K562 (cell line): ENCODE results near the gene MAP2.

Experiments
- BRF2 ChIP-seq: IDR thresholded peaks from 3 replicates; pipeline ENCODE4 v1.6.1; 2011; ENCODE audit warnings: borderline replicate concordance, mild to moderate bottlenecking; ENCODE audit not compliant: insufficient read length, insufficient read depth
- CTCF ChIP-seq, 3 experiments: IDR thresholded peaks in 2 of 3; conservative IDR thresholded peaks in 1 of 3; 2 replicates each; pipeline ENCODE4 v1.5.1; 2011 to 2012; ENCODE audit warnings: low read length in 3 of 3, mild to moderate bottlenecking in 3 of 3, control low read depth in 2 of 3, improper control_type of control experiment in 1 of 3, inconsistent platforms in 1 of 3, low read depth in 1 of 3, mixed read lengths in 1 of 3, moderate library complexity in 1 of 3; ENCODE audit not compliant: insufficient read depth in 2 of 3
- LARP7 ChIP-seq: fragments of 450-650 bp; IDR thresholded peaks from 2 replicates; pipeline ENCODE4 v1.6.1; 2016
- MED1 ChIP-seq: sonication (generic); formaldehyde crosslinking; IDR thresholded peaks from 2 replicates; pipeline ENCODE4 v1.8.1; 2023; ENCODE audit warnings: missing genetic modification reagents, borderline replicate concordance
- NCOA2 ChIP-seq, 2 experiments: fragments of 450-650 bp; IDR thresholded peaks; 2 replicates each; pipeline ENCODE4 v1.6.1; 2018; ENCODE audit warnings: mild to moderate bottlenecking in 2 of 2, moderate library complexity in 1 of 2; ENCODE audit not compliant: partially characterized antibody in 2 of 2
- SMARCA4 ChIP-seq: fragments of 450-650 bp; IDR thresholded peaks from 2 replicates; pipeline ENCODE4 v1.6.1; 2016
- TRIM28 ChIP-seq: fragments of 450-650 bp; IDR thresholded peaks from 2 replicates; pipeline ENCODE4 v1.6.1; 2017
- ZHX1 ChIP-seq: fragments of 150-350 bp; conservative IDR thresholded peaks from 2 replicates; pipeline ENCODE4 v1.6.1; 2014; ENCODE audit warnings: low read length
- ZNF41 ChIP-seq: fragments of 250-450 bp; sonication (Bioruptor Pico); conservative IDR thresholded peaks from 2 replicates; pipeline ENCODE4 v1.4.0; 2020; ENCODE audit warnings: mild to moderate bottlenecking

GRCh38 chr2:209681201-209681735, 257.4 kb downstream of the MAP2 start:
- no peak for TF ChIP-seq BRF2
- no peak for TF ChIP-seq SMARCA4
- TF ChIP-seq CTCF (IDR thresholded peaks at IDR 0.05 in 2 of 3, conservative IDR thresholded peaks at IDR 0.05 in 1 of 3; ENCODE audit: insufficient read depth in 2 of 3, low read depth in 1 of 3, low read length in 3 of 3): no peak
- no peak for TF ChIP-seq TRIM28
- TF ChIP-seq ZNF41: no peak
- no peak for TF ChIP-seq LARP7
- TF ChIP-seq ZHX1: no peak
- no peak for TF ChIP-seq NCOA2 (IDR thresholded peaks at IDR 0.05; ENCODE audit: partially characterized antibody in 2 of 2)
- TF ChIP-seq MED1 (CRISPR knock-in tag): no peak
